ENCODE measurements around the gene DNAJC12.
"Not testable (repeated sequence)": the region's sequence is repeated elsewhere in the genome, so short reads cannot be mapped to it uniquely, and the experiment has no call there.

Gene DNAJC12

GRCh38 chr10:67772894-67773511 is 65.0 kb downstream of the DNAJC12 start:
- Histone ChIP-seq H3K9me3 (ENCODE audit: control insufficient read depth in 1 of 2, low read length in 2 of 2) (no peaks in the 10 kb centered on the region), H3K27me3 (ENCODE audit: low read depth, low read length) (no peaks in the 10 kb centered on the region), H3K27ac (ENCODE audit: low read length) (no peak overlapping the region), H3K4me1 (ENCODE audit: control insufficient read depth in 1 of 2, insufficient read depth in 2 of 2, low read length in 2 of 2) (no peaks in the 10 kb centered on the region), H3K4me3 (ENCODE audit: low read depth in 1 of 2, low read length in 2 of 2) (no peak overlapping the region), H3K36me3 (ENCODE audit: control insufficient read depth in 1 of 2, insufficient read depth in 2 of 2, low read length in 2 of 2) (no peaks in the 10 kb centered on the region)

GRCh38 chr10:67772151-67772550 is 65.8 kb downstream of the DNAJC12 start:
- no peaks in the 10 kb centered on the region for H3K9me3 ChIP-seq (ENCODE audit: control insufficient read depth in 1 of 2, low read length in 2 of 2)
- H3K4me1 ChIP-seq (ENCODE audit: control insufficient read depth in 1 of 2, insufficient read depth in 2 of 2, low read length in 2 of 2), result no peaks in the 10 kb centered on the region
- no peak overlapping the region for H3K27ac ChIP-seq (ENCODE audit: low read length)

GRCh38 chr10:67771200-67771599 is 66.8 kb downstream of the DNAJC12 start:
- Histone ChIP-seq H3K27me3 (ENCODE audit: low read depth, low read length) (no peaks in the 10 kb centered on the region), H3K4me1 (ENCODE audit: control insufficient read depth in 1 of 2, insufficient read depth in 2 of 2, low read length in 2 of 2) (no peaks in the 10 kb centered on the region), H3K36me3 (ENCODE audit: control insufficient read depth in 1 of 2, insufficient read depth in 2 of 2, low read length in 2 of 2) (no peaks in the 10 kb centered on the region), H3K4me3 (ENCODE audit: low read depth in 1 of 2, low read length in 2 of 2) (no peak overlapping the region), H3K9me3 (ENCODE audit: control insufficient read depth in 1 of 2, low read length in 2 of 2) (no peaks in the 10 kb centered on the region), H3K27ac (ENCODE audit: low read length) (no peak overlapping the region)

More at GRCh38 chr10:67772151-67772550, 65.8 kb downstream of the DNAJC12 start:
- no peaks in the 10 kb centered on the region for H3K27me3 ChIP-seq (ENCODE audit: low read depth, low read length)
- H3K4me3 ChIP-seq (ENCODE audit: low read depth in 1 of 2, low read length in 2 of 2), result no peak overlapping the region
- H3K36me3 ChIP-seq (ENCODE audit: control insufficient read depth in 1 of 2, insufficient read depth in 2 of 2, low read length in 2 of 2), result no peaks in the 10 kb centered on the region

GRCh38 chr10:67770537-67770936 is 67.5 kb downstream of the DNAJC12 start:
- Histone ChIP-seq H3K4me1 (ENCODE audit: control insufficient read depth in 1 of 2, insufficient read depth in 2 of 2, low read length in 2 of 2) (no peaks in the 10 kb centered on the region), H3K27me3 (ENCODE audit: low read depth, low read length) (no peaks in the 10 kb centered on the region), H3K27ac (ENCODE audit: low read length) (no peak overlapping the region), H3K36me3 (ENCODE audit: control insufficient read depth in 1 of 2, insufficient read depth in 2 of 2, low read length in 2 of 2) (no peaks in the 10 kb centered on the region), H3K9me3 (ENCODE audit: control insufficient read depth in 1 of 2, low read length in 2 of 2) (no peaks in the 10 kb centered on the region), H3K4me3 (ENCODE audit: low read depth in 1 of 2, low read length in 2 of 2) (no peak overlapping the region)

- Histone ChIP-seq H3K4me1 (ENCODE audit: control insufficient read depth in 1 of 2, insufficient read depth in 2 of 2, low read length in 2 of 2) (peaks cover 0 to 6% of the 10 kb centered on the region in 2 donors), H3K27ac (ENCODE audit: low read length) (no peak overlapping the region), H3K4me3 (ENCODE audit: low read depth in 1 of 2, low read length in 2 of 2) (no peak overlapping the region), H3K9me3 (ENCODE audit: control insufficient read depth in 1 of 2, low read length in 2 of 2) (no peaks in the 10 kb centered on the region), H3K27me3 (ENCODE audit: low read depth, low read length) (no peaks in the 10 kb centered on the region), H3K36me3 (ENCODE audit: control insufficient read depth in 1 of 2, insufficient read depth in 2 of 2, low read length in 2 of 2) (no peaks in the 10 kb centered on the region)
Measured at GRCh38 chr10:67767244-67767643, 70.7 kb downstream of the DNAJC12 start.

- Histone ChIP-seq H3K9me3 (ENCODE audit: control insufficient read depth in 1 of 2, low read length in 2 of 2) (no peaks in the 10 kb centered on the region), H3K36me3 (ENCODE audit: control insufficient read depth in 1 of 2, insufficient read depth in 2 of 2, low read length in 2 of 2) (no peaks in the 10 kb centered on the region), H3K27me3 (ENCODE audit: low read depth, low read length) (no peaks in the 10 kb centered on the region), H3K4me3 (ENCODE audit: low read depth in 1 of 2, low read length in 2 of 2) (peak overlapping the region; percentile 70 to 83), H3K27ac (ENCODE audit: low read length) (peak overlapping the region; percentile 95), H3K4me1 (ENCODE audit: control insufficient read depth in 1 of 2, insufficient read depth in 2 of 2, low read length in 2 of 2) (peaks cover 0 to 6% of the 10 kb centered on the region in 2 donors)
Measured at GRCh38 chr10:67764012-67764822, 73.8 kb downstream of the DNAJC12 start.

- peak overlapping the region; percentile 95 for H3K27ac ChIP-seq (ENCODE audit: low read length)
- H3K36me3 ChIP-seq (ENCODE audit: control insufficient read depth in 1 of 2, insufficient read depth in 2 of 2, low read length in 2 of 2), result no peaks in the 10 kb centered on the region
- no peaks in the 10 kb centered on the region for H3K9me3 ChIP-seq (ENCODE audit: control insufficient read depth in 1 of 2, low read length in 2 of 2)
- H3K27me3 ChIP-seq (ENCODE audit: low read depth, low read length), result no peaks in the 10 kb centered on the region
- peak overlapping the region; percentile 70 to 83 for H3K4me3 ChIP-seq (ENCODE audit: low read depth in 1 of 2, low read length in 2 of 2)
- peaks cover 0 to 6% of the 10 kb centered on the region in 2 donors for H3K4me1 ChIP-seq (ENCODE audit: control insufficient read depth in 1 of 2, insufficient read depth in 2 of 2, low read length in 2 of 2)
Measured at GRCh38 chr10:67763499-67764011, 74.4 kb downstream of the DNAJC12 start.

GRCh38 chr10:67762567-67762966 is 75.4 kb downstream of the DNAJC12 start:
- H3K4me1 ChIP-seq (ENCODE audit: control insufficient read depth in 1 of 2, insufficient read depth in 2 of 2, low read length in 2 of 2); H3K27ac ChIP-seq (ENCODE audit: low read length); H3K36me3 ChIP-seq (ENCODE audit: control insufficient read depth in 1 of 2, insufficient read depth in 2 of 2, low read length in 2 of 2); H3K27me3 ChIP-seq (ENCODE audit: low read depth, low read length); H3K9me3 ChIP-seq (ENCODE audit: control insufficient read depth in 1 of 2, low read length in 2 of 2); H3K4me3 ChIP-seq (ENCODE audit: low read depth in 1 of 2, low read length in 2 of 2): not testable (repeated sequence)

GRCh38 chr10:67760272-67760671 is 77.7 kb downstream of the DNAJC12 start:
- no peaks in the 10 kb centered on the region for H3K27me3 ChIP-seq (ENCODE audit: low read depth, low read length)
- H3K4me1 ChIP-seq (ENCODE audit: control insufficient read depth in 1 of 2, insufficient read depth in 2 of 2, low read length in 2 of 2), result peaks cover 0 to 6% of the 10 kb centered on the region in 2 donors
- no peak overlapping the region for H3K4me3 ChIP-seq (ENCODE audit: low read depth in 1 of 2, low read length in 2 of 2)
- no peak overlapping the region for H3K27ac ChIP-seq (ENCODE audit: low read length)
- H3K36me3 ChIP-seq (ENCODE audit: control insufficient read depth in 1 of 2, insufficient read depth in 2 of 2, low read length in 2 of 2), result no peaks in the 10 kb centered on the region
- H3K9me3 ChIP-seq (ENCODE audit: control insufficient read depth in 1 of 2, low read length in 2 of 2), result no peaks in the 10 kb centered on the region

All from muscle layer of duodenum (tissue), 2 donors.